LNCAP (cell line): ENCODE data around the gene LHFPL2.

ENCODE experiments used
- TF ChIP-seq, protein P1 (sequence below): fragments of 450-650 bp; IDR thresholded peaks from 2 replicates; pipeline ENCODE4 v1.5.1; 2017; ENCODE audit warnings: mild to moderate bottlenecking

The LHFPL2 gene

GRCh38 chr5:78667461-78668103 lies 19.0 kb upstream of the LHFPL2 start:
- TF ChIP-seq, protein P1, sequence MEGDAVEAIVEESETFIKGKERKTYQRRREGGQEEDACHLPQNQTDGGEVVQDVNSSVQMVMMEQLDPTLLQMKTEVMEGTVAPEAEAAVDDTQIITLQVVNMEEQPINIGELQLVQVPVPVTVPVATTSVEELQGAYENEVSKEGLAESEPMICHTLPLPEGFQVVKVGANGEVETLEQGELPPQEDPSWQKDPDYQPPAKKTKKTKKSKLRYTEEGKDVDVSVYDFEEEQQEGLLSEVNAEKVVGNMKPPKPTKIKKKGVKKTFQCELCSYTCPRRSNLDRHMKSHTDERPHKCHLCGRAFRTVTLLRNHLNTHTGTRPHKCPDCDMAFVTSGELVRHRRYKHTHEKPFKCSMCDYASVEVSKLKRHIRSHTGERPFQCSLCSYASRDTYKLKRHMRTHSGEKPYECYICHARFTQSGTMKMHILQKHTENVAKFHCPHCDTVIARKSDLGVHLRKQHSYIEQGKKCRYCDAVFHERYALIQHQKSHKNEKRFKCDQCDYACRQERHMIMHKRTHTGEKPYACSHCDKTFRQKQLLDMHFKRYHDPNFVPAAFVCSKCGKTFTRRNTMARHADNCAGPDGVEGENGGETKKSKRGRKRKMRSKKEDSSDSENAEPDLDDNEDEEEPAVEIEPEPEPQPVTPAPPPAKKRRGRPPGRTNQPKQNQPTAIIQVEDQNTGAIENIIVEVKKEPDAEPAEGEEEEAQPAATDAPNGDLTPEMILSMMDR: no peak

GRCh38 chr5:78666041-78666444 lies 17.5 kb upstream of the LHFPL2 start:
- TF ChIP-seq, protein P1: no peak

DNA sequence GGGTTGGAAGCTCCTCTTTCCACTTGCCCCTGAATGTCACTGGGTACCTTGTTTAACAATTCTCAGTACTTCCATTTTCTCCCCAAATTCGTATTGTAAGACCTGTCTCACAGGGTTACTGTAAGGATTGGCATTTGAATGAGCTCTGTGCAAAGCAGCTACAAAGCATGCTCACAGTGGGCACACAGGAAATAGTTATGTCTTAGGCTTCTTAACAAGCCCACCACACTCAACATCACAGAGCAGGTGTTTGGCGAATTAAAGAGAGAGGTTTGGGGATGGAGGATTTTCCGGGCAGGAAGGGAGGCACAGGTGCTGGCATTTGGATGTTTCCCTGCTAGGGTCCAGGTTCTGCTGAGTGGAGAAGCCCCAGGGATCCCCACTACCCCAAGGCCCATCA lies 17.0 kb upstream of the LHFPL2 start:
- TF ChIP-seq, protein P1: no peak

DNA sequence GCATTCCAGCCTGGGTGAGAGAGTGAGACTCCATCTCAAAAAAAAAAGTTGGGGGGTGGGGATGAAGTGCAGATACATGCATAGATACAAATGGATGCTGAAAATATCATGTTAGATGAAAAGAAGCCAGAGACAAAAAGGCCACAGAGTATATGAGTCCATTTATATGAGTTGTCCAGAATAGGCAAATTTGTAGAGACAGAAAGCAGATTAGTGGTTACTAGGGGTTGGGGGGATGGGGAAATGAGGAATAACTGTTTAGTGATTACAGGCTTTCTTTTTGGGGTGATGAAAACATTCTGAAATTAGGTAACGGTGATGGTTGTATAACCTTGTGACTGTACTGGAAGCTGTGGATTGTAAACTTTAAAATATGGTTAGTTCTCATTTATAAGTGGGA lies 13.8 kb upstream of the LHFPL2 start:
- TF ChIP-seq, protein P1: no peak

DNA sequence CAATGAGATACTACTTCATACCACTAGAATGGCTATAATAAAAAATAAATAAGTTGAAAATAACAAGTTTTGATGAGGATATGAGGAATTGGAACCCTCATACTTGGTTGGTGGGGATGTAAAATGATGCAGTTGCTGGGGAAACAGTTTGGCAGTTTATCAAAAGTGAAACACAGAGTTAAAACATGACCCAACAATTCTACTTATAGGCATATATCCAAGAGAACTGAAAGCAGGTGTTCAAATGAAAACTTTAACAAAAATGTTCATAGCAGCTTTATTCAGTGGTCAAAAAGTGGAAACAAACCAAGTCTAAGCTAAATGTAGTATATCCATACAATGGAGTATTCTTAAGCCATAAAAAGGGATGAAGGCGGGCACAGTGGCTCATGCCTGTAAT lies 13.1 kb upstream of the LHFPL2 start:
- TF ChIP-seq, protein P1: no peak

DNA sequence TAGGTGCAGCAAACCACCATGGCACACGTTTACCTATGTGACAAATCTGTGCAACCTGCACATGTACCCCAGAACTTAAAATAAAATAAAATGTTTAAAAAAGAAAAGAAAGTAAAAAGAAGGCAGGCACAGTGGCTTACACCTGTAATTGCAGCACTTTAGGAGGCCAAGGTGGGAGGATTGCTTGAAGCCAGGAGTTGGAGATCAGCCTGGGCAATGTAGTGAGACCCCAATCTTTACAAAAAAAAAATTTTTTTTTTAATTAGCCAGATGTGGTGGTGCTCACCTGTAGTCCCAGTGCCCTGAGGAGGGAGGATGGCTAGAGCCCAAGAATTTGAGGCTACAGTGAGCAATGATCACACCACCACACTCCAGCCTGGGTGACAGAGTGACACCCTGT lies 12.5 kb upstream of the LHFPL2 start:
- TF ChIP-seq, protein P1: no peak

GRCh38 chr5:78660401-78660800 lies 11.8 kb upstream of the LHFPL2 start:
- TF ChIP-seq, protein P1: no peak

GRCh38 chr5:78659714-78660113 lies 11.1 kb upstream of the LHFPL2 start:
- TF ChIP-seq, protein P1: no peak
